Measurements from ENCODE around the gene PRPF40A.

DNA sequence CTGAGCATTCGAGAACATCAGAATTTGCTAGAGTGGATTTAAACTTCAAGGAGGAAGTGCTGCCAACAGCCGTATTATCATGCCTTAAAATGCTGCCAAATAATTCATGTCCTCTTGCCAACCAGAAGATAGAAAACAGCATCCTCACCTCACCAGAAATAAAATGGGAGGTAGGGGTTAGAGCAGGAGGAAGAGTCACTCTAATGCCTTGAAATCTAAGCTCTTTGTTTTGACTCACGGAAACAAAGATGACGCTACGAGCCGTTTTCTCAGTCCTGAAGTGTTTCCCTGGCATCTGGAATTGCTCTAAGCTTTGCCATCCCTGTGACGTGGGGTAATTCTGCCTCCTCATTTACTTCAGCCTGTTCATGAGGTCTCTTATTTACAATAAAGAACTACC, 97.1 kb downstream of the PRPF40A start:
- TF ChIP-seq EZH2 (IDR thresholded peaks at IDR 0.05; ENCODE audit: low read length), result no peak
- TF ChIP-seq, protein P1, sequence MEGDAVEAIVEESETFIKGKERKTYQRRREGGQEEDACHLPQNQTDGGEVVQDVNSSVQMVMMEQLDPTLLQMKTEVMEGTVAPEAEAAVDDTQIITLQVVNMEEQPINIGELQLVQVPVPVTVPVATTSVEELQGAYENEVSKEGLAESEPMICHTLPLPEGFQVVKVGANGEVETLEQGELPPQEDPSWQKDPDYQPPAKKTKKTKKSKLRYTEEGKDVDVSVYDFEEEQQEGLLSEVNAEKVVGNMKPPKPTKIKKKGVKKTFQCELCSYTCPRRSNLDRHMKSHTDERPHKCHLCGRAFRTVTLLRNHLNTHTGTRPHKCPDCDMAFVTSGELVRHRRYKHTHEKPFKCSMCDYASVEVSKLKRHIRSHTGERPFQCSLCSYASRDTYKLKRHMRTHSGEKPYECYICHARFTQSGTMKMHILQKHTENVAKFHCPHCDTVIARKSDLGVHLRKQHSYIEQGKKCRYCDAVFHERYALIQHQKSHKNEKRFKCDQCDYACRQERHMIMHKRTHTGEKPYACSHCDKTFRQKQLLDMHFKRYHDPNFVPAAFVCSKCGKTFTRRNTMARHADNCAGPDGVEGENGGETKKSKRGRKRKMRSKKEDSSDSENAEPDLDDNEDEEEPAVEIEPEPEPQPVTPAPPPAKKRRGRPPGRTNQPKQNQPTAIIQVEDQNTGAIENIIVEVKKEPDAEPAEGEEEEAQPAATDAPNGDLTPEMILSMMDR (optimal IDR thresholded peaks at IDR 0.05 in 1 of 3, IDR thresholded peaks at IDR 0.05 in 1 of 3, conservative IDR thresholded peaks at IDR 0.05 in 1 of 3; ENCODE audit: extremely low read depth in 1 of 3, insufficient read depth in 2 of 3, low read length in 3 of 3), result no peak

Measured in keratinocyte (primary cell).